GM12872 (cell line): Measurements from ENCODE around the gene IL3.

ENCODE experiments used
- TF ChIP-seq, protein P1 (sequence below): IDR thresholded peaks from 3 replicates; pipeline ENCODE4 v1.5.1; 2011; ENCODE audit warnings: low read depth, mild to moderate bottlenecking, low read length, moderate library complexity; ENCODE audit not compliant: insufficient read depth

Gene IL3

DNA sequence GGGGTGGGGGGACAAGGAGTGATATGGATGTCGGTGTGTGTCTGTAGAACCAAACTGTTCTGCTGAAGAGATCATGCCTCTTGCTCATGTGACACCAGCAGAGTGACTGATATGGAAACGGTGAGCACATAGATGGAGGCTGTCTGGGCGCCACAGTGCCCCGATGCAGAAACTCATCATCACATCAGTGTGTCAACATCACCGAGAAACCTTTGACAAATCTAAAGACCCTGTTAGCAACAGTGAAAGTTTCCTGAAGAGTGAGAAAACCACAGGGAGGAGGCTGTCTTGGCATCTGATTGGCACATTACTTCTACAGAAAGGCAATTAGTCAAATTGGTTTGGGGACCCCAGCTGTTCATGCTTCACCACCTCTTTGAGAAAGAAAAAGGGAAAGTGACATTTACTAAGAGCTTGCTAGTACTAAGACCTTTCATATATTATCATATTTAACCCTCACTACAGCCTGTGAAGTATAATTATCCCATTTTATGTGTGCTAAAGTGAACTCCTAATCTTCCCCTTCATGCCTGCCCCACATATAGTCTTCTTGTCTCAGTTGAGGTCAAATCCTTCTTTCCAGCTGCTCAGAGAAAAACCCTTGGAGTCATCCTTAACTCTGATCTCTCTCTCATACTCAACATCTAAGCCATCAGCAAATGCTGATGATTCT lies 38.8 kb downstream of the IL3 start:
- TF ChIP-seq, protein P1, sequence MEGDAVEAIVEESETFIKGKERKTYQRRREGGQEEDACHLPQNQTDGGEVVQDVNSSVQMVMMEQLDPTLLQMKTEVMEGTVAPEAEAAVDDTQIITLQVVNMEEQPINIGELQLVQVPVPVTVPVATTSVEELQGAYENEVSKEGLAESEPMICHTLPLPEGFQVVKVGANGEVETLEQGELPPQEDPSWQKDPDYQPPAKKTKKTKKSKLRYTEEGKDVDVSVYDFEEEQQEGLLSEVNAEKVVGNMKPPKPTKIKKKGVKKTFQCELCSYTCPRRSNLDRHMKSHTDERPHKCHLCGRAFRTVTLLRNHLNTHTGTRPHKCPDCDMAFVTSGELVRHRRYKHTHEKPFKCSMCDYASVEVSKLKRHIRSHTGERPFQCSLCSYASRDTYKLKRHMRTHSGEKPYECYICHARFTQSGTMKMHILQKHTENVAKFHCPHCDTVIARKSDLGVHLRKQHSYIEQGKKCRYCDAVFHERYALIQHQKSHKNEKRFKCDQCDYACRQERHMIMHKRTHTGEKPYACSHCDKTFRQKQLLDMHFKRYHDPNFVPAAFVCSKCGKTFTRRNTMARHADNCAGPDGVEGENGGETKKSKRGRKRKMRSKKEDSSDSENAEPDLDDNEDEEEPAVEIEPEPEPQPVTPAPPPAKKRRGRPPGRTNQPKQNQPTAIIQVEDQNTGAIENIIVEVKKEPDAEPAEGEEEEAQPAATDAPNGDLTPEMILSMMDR, result no peak

DNA sequence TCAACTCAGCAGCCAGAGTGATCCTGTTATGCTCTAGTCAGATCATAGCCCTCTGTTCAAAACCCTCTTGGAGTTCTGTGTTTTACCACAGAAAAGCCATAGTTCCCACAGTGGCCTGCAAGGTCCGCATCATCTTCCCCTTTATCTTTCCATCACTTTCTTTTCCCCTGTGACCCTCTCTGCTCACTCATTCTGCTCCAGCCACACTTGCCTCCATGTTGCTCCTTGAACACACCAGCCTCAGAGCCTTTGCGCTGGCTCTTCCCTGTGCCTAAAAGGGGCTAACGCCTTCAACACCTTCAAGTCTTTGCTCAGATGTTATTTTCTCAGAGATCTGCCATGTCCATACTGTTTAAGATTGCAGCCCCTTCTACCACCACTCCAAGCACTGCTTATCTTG lies 39.5 kb downstream of the IL3 start:
- TF ChIP-seq, protein P1, result no peak

DNA sequence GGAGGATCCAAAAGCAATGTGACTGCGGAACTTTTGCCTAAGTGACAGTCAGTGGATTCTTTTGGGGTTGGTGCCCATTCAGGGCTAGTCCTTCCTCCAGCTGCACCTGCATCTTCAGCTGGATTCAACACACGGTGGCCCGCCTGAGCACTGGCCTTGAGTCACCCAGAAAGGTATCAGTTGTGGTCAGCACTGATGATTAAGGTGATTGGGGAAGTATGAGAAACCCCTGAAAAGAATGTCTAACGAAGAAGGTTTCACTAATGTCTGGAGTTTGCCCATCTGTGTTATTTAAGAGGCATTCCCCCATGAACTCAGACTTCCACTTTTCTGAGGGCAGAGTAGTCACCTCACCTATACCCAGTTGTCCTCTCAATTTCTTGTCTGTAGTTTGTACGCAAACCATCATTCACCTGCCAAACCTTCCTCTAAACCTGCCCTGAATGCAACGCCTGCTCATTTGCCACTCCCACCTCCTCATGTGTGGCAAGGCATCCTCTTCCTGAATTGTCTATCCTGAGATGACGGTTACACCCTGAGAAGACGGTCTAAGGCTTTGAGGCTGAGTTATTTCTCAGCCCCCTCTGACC lies 40.3 kb downstream of the IL3 start:
- TF ChIP-seq, protein P1, result no peak

DNA sequence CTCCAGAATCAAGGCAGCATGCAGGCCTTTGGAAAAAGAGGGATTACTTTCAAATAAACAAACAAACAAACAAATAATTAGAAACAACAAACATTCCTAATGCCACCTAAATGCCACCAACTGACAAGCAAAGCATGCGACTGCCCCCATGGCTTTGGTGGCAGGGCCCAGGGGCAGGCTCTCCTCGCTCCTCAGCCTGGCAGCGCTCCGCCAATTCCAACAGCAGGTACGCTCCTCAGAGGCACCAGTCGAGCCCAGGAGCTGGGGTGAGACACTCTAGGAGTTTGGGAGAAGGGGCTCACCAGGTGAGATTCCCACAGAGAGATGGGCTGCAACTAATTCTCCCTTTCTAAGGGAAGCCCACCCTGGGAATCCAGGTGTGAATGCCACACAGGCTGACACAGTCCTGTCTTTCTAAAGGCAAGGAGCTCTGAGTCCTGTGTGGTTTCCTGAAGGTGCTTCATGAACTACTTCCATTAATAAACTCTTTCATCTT lies 41.0 kb downstream of the IL3 start:
- TF ChIP-seq, protein P1, result no peak

DNA sequence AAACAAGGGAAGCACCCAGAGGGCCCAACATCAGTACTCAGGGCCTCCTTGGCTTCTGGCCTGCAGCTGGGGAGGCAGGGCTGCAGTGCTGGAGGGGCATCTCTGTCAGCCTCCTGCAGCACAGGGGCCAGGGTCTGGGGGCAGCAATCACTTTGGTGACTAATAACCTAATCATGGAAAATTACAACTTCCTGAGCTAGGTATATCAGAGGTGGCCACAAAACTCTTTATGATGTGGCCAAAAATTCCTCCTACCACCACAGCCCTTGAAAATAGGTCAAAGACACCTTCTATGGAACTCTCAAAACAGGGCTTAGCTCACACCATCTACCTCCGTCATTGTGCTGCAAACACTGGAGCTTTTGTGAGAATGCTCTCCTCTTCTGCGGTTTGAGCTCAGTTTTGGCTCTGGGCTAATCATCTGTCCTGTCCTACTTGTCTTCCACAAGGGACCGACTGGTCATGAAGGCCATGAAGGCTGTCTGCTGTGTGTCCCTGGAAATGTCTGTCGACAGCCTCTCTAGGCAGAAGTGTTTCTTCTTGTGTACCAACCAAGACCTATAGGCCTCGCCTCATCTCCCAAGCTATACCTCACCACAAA lies 41.7 kb downstream of the IL3 start:
- TF ChIP-seq, protein P1, result no peak

DNA sequence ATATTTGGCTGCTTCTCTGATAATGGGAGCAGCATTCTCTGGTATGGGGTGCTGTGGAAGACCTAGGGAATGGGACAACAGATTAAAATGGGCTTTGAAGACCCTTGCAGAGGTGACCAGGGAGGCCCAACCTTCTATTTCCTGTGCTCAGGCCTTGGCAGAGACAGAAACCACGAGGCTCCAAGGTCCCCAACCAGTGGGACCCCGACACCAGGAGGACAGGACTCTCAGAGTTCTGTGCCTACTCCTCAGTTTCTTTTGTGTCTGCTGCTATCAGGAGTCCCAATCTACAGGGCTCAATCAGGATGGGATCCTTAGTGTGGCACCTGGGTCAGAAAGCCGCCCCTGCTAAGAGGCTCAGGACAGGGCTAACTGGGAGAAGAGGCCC lies 42.5 kb downstream of the IL3 start:
- TF ChIP-seq, protein P1, result no peak

DNA sequence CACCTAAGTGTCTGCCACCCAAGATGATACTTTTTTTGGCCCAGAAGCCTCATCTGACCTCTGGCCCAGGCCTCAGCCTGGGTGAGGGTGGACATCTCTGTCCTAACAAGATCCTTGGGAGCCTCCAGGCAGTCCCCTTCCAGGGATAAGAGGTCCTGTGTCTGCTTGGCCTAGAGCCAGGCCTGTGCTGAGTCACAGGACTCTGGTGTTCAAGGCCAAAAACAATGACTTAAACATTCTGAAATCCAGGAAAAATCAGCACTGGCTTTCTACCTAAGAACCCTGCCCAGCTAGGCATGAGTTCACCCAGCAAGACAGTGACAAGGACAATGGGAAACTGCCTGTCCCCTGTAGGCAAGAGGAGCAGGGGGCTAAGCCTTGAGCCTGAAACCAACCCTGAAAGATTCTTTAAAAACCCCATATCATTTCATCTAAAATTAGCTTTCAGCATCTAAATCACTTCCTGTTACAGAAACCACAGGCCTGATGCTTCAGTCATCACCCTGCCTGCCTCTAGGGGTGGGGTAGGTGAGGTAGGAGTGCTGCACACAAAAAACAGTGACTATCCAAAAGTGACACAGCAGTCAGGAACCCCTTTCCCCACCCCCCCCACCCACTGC lies 43.0 kb downstream of the IL3 start:
- TF ChIP-seq, protein P1, result peak; percentile 44
